Measurements from ENCODE around the gene SCNN1B.
"Not testable (repeated sequence)": the region's sequence is repeated elsewhere in the genome, so short reads cannot be mapped to it uniquely, and the experiment has no call there.

SCNN1B gene

GRCh38 chr16:23294260-23294659, 7.8 kb upstream of the SCNN1B start:
- POLR2A ChIA-PET = no interaction called here
- CTCF ChIA-PET = interaction anchor here (5.9 kb wide), 1 partner anchor 141 kb away, joined by 44 read pairs; no protein-coding TSS in a partner anchor
- no peak for TF ChIP-seq CTCF (IDR thresholded peaks at IDR 0.05; ENCODE audit: control extremely low read depth, extremely low read depth, low read depth, missing control alignments)
- no peak for DNase-seq (ENCODE audit: extremely low spot score)

GRCh38 chr16:23296994-23297393, 5.1 kb upstream of the SCNN1B start:
- CTCF ChIA-PET = interaction anchor here (0.9 to 5.9 kb wide), 3 partner anchors 11 to 138 kb away, joined by 3 to 44 read pairs (median 7); no protein-coding TSS in a partner anchor
- peak; percentile 56 for DNase-seq (ENCODE audit: extremely low spot score)
- TF ChIP-seq CTCF (IDR thresholded peaks at IDR 0.05; ENCODE audit: control extremely low read depth, extremely low read depth, low read depth, missing control alignments) = peak; percentile 25
- POLR2A ChIA-PET = no interaction called here

GRCh38 chr16:23298290-23298915, 3.7 kb upstream of the SCNN1B start:
- POLR2A ChIA-PET = no interaction called here
- DNase-seq (ENCODE audit: extremely low spot score) = no peak
- CTCF ChIA-PET = interaction anchor here (0.8 to 5.9 kb wide), 2 partner anchors 67 to 137 kb away, joined by 3 to 44 read pairs; no protein-coding TSS in a partner anchor
- TF ChIP-seq CTCF (IDR thresholded peaks at IDR 0.05; ENCODE audit: control extremely low read depth, extremely low read depth, low read depth, missing control alignments) = no peak

- DNase-seq (ENCODE audit: extremely low spot score); CTCF ChIA-PET; POLR2A ChIA-PET: not testable (repeated sequence)
These were observed 2.3 kb upstream of the SCNN1B start for GRCh38 chr16:23299815-23300214.

- ChIA-PET CTCF (interaction anchor here (1.5 to 1.9 kb wide), 2 partner anchors 132 to 134 kb away, joined by 5 to 7 read pairs; no protein-coding TSS in a partner anchor), POLR2A (no interaction called here)
- TF ChIP-seq CTCF (IDR thresholded peaks at IDR 0.05; ENCODE audit: control extremely low read depth, extremely low read depth, low read depth, missing control alignments) = no peak
- no peak for DNase-seq (ENCODE audit: extremely low spot score)
These were observed 654 bp upstream of the SCNN1B start for GRCh38 chr16:23301251-23302044.

GRCh38 chr16:23303685-23304084, 1.6 kb downstream of the SCNN1B start:
- ChIA-PET CTCF (interaction anchor here (1.8 kb wide), 1 partner anchor 10 kb away, joined by 4 read pairs; no protein-coding TSS in a partner anchor), POLR2A (no interaction called here)
- no peak for DNase-seq (ENCODE audit: extremely low spot score)

More at GRCh38 chr16:23303685-23304084, 1.6 kb downstream of the SCNN1B start:
- TF ChIP-seq CTCF (IDR thresholded peaks at IDR 0.05; ENCODE audit: control extremely low read depth, extremely low read depth, low read depth, missing control alignments) = no peak
